Ascending aorta (tissue), 2 donors: ENCODE data around the gene LDAF1. TPM values are rescaled to one million over a fixed set of nuclear protein-coding genes. Genes with fewer than 3 reads are reported as not detected.

Experiments used
- DNase-seq, 2 donors: peaks; one replicate each; pipeline ENCODE4 v3.0.0-alpha.2; 2019; ENCODE audit warnings: low spot score in 2 of 2
- H3K27ac ChIP-seq, 2 donors: fragments of 200-600 bp; sonication (generic); one replicate each; pipeline ENCODE4 v1.5.1; 2016 to 2017; ENCODE audit warnings: mild to moderate bottlenecking in 1 of 2
- H3K27me3 ChIP-seq: fragments of 200-600 bp; sonication (generic); one replicate; pipeline ENCODE4 v1.5.1; 2017
- H3K36me3 ChIP-seq, 2 donors: fragments of 200-600 bp; sonication (generic); one replicate each; pipeline ENCODE4 v1.5.1; 2016
- H3K4me1 ChIP-seq, 2 donors: fragments of 200-600 bp; sonication (generic); one replicate each; pipeline ENCODE4 v1.5.1; 2016 to 2017; ENCODE audit warnings: mild to moderate bottlenecking in 1 of 2
- H3K4me3 ChIP-seq, 2 donors: fragments of 200-600 bp; sonication (generic); one replicate each; pipeline ENCODE4 v1.5.1; 2016 to 2017; ENCODE audit warnings: mild to moderate bottlenecking in 1 of 2
- H3K9me3 ChIP-seq, 2 donors: fragments of 200-600 bp; sonication (generic); one replicate each; pipeline ENCODE4 v1.5.1; 2016
- intact Hi-C: fragments of 100-400 bp; cut with DNase I; formaldehyde crosslinking; loops from one replicate; pipeline ENCODE4 v1.15.1; 2023
- total RNA-seq: library from RNA; depleted of rRNA; stranded (reverse); fragments of >200 nt; gene quantifications from one replicate; pipeline ENCODE4 v1.1.0, GENCODE V29; 2016
- TF ChIP-seq, protein P1 (sequence below), 3 experiments: fragments of 200-600 bp in 2 of 3; fragments of 450-650 bp in 1 of 3; sonication (generic) in 2 of 3; IDR thresholded peaks; one replicate each; pipeline ENCODE4 v1.5.1; 2016 to 2019; ENCODE audit warnings: antibody characterized with exemption in 3 of 3, mild to moderate bottlenecking in 1 of 3, moderate library complexity in 1 of 3

The LDAF1 gene
- total RNA-seq, 1 donor from 2014 or later, result 23.5 TPM

DNA sequence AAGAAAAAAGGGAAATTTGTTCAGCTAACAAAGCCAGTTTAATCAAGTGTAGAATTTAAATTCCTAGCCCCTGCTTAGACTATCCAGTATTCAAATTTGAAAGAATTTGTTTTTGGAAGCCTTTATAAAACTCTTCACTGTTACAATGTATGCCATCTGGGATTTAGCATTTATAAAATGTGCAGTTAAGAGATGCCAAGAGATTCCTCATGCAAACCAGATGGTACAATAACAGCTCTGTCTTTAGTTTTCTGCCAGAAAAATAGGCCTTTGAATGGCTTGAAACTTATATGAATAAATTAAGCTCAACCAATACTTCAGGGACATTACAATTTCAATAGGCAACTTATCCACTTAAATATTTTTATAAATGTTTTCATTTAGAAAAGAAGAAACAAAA lies 68.3 kb downstream of the LDAF1 start:
- no peaks in the 10 kb centered on the region for H3K9me3 ChIP-seq
- TF ChIP-seq, protein P1, sequence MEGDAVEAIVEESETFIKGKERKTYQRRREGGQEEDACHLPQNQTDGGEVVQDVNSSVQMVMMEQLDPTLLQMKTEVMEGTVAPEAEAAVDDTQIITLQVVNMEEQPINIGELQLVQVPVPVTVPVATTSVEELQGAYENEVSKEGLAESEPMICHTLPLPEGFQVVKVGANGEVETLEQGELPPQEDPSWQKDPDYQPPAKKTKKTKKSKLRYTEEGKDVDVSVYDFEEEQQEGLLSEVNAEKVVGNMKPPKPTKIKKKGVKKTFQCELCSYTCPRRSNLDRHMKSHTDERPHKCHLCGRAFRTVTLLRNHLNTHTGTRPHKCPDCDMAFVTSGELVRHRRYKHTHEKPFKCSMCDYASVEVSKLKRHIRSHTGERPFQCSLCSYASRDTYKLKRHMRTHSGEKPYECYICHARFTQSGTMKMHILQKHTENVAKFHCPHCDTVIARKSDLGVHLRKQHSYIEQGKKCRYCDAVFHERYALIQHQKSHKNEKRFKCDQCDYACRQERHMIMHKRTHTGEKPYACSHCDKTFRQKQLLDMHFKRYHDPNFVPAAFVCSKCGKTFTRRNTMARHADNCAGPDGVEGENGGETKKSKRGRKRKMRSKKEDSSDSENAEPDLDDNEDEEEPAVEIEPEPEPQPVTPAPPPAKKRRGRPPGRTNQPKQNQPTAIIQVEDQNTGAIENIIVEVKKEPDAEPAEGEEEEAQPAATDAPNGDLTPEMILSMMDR (IDR thresholded peaks at IDR 0.05), result no peak
- H3K4me1 ChIP-seq, result no peaks in the 10 kb centered on the region
- H3K27ac ChIP-seq, result no peak overlapping the region
- no peaks in the 10 kb centered on the region for H3K27me3 ChIP-seq
- intact Hi-C loops, result no loop called here
- no peak overlapping the region for H3K4me3 ChIP-seq
- no peaks in the 10 kb centered on the region for H3K36me3 ChIP-seq
- no peak for DNase-seq

DNA sequence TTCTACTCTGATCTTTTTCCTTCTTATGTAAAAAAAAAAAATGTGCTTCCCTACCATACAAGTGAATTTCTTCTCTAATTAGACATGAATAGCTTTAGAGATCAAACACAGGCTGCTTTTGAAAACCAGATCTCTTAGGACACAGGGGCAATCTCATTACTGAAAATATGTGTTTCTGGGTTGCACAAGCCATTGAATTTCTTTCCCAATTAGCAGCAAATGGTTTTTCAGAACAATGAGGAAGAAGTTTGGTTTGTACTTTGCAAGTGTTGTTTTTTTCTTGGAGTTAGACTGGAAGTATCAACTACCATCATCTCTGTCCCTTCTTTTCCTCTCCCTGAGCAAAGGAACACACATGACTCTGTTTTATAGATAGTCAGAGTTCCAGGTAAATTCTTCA lies 69.4 kb downstream of the LDAF1 start:
- H3K36me3 ChIP-seq, result no peaks in the 10 kb centered on the region
- DNase-seq, result no peak
- intact Hi-C loops, result no loop called here

DNA sequence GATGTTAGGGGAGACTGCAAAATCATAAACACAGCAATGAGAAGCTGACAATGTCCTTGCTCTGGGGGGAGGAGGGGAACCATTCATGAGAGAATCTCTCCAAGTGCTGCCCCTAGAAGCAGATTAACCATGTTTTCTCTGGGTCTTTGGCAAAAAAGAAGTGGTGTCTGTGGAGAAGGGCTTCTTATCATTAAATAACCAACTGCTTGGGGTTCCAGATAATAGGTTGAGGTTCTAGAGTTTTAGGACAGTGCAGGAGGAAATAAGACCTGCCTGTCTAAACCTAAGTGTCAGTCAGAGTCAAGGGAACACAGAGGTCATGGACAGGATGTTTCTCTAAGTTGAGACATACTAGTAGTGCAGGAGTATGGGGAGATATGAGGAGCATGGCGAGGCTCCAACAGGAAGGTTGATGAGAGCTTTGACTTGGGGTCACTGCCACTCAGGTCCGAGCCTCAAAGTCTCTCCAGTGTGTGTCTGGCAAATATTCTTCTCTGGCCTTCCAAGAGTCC lies 69.9 kb downstream of the LDAF1 start:
- H3K27ac ChIP-seq, result no peak overlapping the region
- no peaks in the 10 kb centered on the region for H3K27me3 ChIP-seq
- TF ChIP-seq, protein P1 (IDR thresholded peaks at IDR 0.05), result no peak
- no peaks in the 10 kb centered on the region for H3K36me3 ChIP-seq
- no peaks in the 10 kb centered on the region for H3K4me1 ChIP-seq
- no peak overlapping the region for H3K4me3 ChIP-seq
- DNase-seq, result no peak
- intact Hi-C loops, result no loop called here
- H3K9me3 ChIP-seq, result no peaks in the 10 kb centered on the region

More for the DNA sequence above, 69.4 kb downstream of the LDAF1 start:
- H3K27ac ChIP-seq, result no peak overlapping the region
- H3K27me3 ChIP-seq, result no peaks in the 10 kb centered on the region
- no peaks in the 10 kb centered on the region for H3K9me3 ChIP-seq
- TF ChIP-seq, protein P1 (IDR thresholded peaks at IDR 0.05), result no peak
- no peak overlapping the region for H3K4me3 ChIP-seq
- no peaks in the 10 kb centered on the region for H3K4me1 ChIP-seq

Other genes with a start within 250 kb of the LDAF1 start
- 0.32 TPM for gene DNAH3, start 7.8 kb upstream of the LDAF1 start, total RNA-seq
- gene ZP2, start 52.9 kb downstream of the LDAF1 start, total RNA-seq, result not detected
- not detected for gene ANKS4B, start 75.0 kb downstream of the LDAF1 start, total RNA-seq
- not detected for gene CRYM, start 119.6 kb downstream of the LDAF1 start, total RNA-seq